Colonic mucosa (tissue), 4 donors: ENCODE data around the gene EIF2B5. TPM values are rescaled to one million over a fixed set of nuclear protein-coding genes. Genes with fewer than 3 reads are reported as not detected.
"Not testable (repeated sequence)": the region's sequence is repeated elsewhere in the genome, so short reads cannot be mapped to it uniquely, and the experiment has no call there.

Experiments used
- DNase-seq: peaks from one replicate; pipeline ENCODE4 v3.0.0-alpha.2; 2020
- H3K27ac ChIP-seq: fragments of 200-600 bp; one replicate; pipeline ENCODE4 v1.8.0; 2021
- H3K27me3 ChIP-seq: fragments of 200-600 bp; one replicate; pipeline ENCODE4 v1.8.0; 2021
- H3K36me3 ChIP-seq: fragments of 200-600 bp; one replicate; pipeline ENCODE4 v1.8.0; 2021
- H3K4me1 ChIP-seq: fragments of 200-600 bp; one replicate; pipeline ENCODE4 v1.8.0; 2021; ENCODE audit warnings: mild to moderate bottlenecking
- H3K4me3 ChIP-seq: fragments of 200-600 bp; one replicate; pipeline ENCODE4 v1.8.0; 2021
- H3K9ac ChIP-seq, 2 donors: one replicate each; pipeline ENCODE4 v1.7.0; 2013; ENCODE audit warnings: control low read depth in 2 of 2, low read depth in 2 of 2, low read length in 2 of 2
- H3K9me3 ChIP-seq: fragments of 200-600 bp; one replicate; pipeline ENCODE4 v1.8.0; 2021
- intact Hi-C: fragments of 100-400 bp; cut with DNase I; formaldehyde crosslinking; loops from one replicate; pipeline ENCODE4 v1.14.1; 2022
- total RNA-seq, 2 donors: library from RNA; stranded (reverse); fragmentation: NEBNext Ultra II Directional in 1 of 2; extraction: Animal tissue kit (Norgen Biotek cat#: 25700) in 1 of 2; gene quantifications; one replicate each; pipeline ENCODE4 v1.2.1, GENCODE V29; 2021
- TF ChIP-seq, protein P1 (sequence below): fragments of 200-600 bp; IDR thresholded peaks from one replicate; pipeline ENCODE4 v1.8.0; 2022; ENCODE audit warnings: antibody characterized with exemption, mild to moderate bottlenecking
- donor health status: healthy.
- donor health status: DM: no; HTN: no; CAD: no.
- donor health status: DM: no; HTN: no; CAD: no.

Gene EIF2B5
- total RNA-seq, 2 donors from 2014 or later: 36.0 to 58.3 TPM

DNA sequence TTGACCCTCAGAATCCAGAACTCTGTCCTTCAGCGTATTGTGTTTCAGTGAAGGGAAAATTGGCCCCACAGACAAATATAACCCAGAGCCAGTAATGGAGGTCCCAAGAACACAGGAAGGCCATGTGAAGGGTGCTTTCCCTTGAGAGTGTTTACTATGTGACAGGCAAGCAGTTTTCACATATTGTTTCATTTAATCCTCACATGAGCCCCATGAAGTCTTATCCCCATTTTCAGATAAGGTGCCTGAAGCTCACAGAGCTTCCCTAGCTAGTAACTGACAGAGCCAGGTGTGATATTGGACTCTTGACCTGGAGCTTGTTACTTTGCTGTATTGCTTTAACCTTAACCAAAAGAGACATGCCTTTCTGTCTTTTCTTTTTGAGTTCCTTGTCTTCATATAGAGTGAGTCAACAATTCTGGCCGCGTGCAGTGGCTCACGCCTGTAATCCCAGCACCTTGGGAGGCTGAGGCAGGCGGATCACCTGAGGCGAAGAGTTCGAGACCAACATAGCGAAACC is 10.7 kb downstream of the EIF2B5 start:
- Histone ChIP-seq H3K27me3 (no peaks in the 10 kb centered on the region), H3K27ac (no peak overlapping the region), H3K9me3 (no peaks in the 10 kb centered on the region), H3K4me3 (no peak overlapping the region), H3K9ac (no peak overlapping the region), H3K4me1 (no peaks in the 10 kb centered on the region), H3K36me3 (peaks cover 11% of the 10 kb centered on the region)
- intact Hi-C loops: no loop called here
- DNase-seq: no peak
- TF ChIP-seq, protein P1, sequence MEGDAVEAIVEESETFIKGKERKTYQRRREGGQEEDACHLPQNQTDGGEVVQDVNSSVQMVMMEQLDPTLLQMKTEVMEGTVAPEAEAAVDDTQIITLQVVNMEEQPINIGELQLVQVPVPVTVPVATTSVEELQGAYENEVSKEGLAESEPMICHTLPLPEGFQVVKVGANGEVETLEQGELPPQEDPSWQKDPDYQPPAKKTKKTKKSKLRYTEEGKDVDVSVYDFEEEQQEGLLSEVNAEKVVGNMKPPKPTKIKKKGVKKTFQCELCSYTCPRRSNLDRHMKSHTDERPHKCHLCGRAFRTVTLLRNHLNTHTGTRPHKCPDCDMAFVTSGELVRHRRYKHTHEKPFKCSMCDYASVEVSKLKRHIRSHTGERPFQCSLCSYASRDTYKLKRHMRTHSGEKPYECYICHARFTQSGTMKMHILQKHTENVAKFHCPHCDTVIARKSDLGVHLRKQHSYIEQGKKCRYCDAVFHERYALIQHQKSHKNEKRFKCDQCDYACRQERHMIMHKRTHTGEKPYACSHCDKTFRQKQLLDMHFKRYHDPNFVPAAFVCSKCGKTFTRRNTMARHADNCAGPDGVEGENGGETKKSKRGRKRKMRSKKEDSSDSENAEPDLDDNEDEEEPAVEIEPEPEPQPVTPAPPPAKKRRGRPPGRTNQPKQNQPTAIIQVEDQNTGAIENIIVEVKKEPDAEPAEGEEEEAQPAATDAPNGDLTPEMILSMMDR: no peak

DNA sequence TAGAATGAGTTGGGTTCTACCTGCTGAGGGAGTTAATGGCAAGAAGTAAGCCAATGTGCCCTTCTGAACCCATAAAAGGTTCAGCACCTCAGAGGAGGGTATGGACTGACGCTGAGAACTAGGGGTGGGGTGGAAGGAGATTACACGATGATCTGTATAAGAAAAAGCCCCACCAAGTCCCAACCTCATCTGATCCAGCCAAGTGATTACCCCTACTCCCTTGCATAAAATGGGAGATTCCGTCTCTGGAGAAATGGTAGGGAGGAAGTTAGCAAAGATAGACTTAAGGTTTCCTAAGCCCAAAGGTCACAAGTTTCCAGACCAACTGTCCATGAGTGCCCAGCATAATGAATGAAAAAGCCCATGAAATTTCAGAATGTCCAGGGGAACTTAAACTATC is 12.9 kb downstream of the EIF2B5 start:
- TF ChIP-seq, protein P1: no peak
- intact Hi-C loops: no loop called here
- Histone ChIP-seq H3K4me3 (no peak overlapping the region), H3K4me1 (no peaks in the 10 kb centered on the region), H3K9ac (no peak overlapping the region), H3K27me3 (no peaks in the 10 kb centered on the region), H3K36me3 (peaks cover 5% of the 10 kb centered on the region), H3K27ac (no peak overlapping the region), H3K9me3 (no peaks in the 10 kb centered on the region)
- DNase-seq: no peak

DNA sequence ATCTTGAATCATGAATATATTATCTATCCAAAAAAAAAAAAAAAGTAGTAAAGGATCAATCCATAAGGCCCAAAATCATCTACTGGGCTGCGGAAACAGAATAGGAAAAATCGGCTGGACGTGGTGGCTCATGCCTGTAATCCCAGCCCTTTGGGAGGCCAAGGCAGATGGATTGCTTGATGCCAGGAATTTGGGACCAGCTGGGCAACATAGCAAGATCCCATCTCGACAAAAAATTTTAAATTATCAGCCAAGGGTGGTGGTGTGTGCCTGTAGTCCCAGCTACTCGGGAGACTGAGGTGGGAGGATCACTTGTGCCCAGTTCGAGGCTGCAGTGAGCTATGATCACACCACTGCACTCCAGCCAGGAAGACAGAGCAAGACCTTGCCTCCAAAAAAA is 14.0 kb downstream of the EIF2B5 start:
- DNase-seq: no peak
- Histone ChIP-seq H3K9ac (no peak overlapping the region), H3K27me3 (no peaks in the 10 kb centered on the region), H3K9me3 (no peaks in the 10 kb centered on the region), H3K4me3 (no peak overlapping the region), H3K4me1 (no peaks in the 10 kb centered on the region), H3K36me3 (no peaks in the 10 kb centered on the region), H3K27ac (no peak overlapping the region)
- TF ChIP-seq, protein P1: no peak
- intact Hi-C loops: no loop called here

DNA sequence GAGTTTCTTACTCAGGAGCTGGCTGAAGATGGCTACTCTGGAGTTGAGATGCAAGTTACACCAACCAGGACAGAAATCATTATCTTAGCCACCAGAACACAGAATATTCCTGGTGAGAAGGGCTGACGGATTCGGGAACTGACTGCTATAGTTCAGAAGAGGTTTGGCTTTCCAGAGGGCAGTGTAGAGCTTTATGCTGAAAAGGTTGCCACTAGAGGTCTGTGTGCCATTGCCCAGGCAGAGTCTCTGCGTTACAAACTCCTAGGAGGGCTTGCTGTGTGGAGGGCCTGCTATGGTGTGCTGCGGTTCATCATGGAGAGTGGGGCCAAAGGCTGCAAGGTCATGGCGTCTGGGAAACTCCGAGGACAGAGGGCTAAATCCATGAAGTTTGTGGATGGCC is 14.6 kb downstream of the EIF2B5 start:
- H3K4me3 ChIP-seq, H3K9me3 ChIP-seq, H3K4me1 ChIP-seq, H3K36me3 ChIP-seq, H3K27me3 ChIP-seq, DNase-seq, H3K27ac ChIP-seq, H3K9ac ChIP-seq: not testable (repeated sequence)
- intact Hi-C loops: loop anchor here (10.0 kb wide), 1 partner anchor 255 kb away; no protein-coding TSS in a partner anchor

DNA sequence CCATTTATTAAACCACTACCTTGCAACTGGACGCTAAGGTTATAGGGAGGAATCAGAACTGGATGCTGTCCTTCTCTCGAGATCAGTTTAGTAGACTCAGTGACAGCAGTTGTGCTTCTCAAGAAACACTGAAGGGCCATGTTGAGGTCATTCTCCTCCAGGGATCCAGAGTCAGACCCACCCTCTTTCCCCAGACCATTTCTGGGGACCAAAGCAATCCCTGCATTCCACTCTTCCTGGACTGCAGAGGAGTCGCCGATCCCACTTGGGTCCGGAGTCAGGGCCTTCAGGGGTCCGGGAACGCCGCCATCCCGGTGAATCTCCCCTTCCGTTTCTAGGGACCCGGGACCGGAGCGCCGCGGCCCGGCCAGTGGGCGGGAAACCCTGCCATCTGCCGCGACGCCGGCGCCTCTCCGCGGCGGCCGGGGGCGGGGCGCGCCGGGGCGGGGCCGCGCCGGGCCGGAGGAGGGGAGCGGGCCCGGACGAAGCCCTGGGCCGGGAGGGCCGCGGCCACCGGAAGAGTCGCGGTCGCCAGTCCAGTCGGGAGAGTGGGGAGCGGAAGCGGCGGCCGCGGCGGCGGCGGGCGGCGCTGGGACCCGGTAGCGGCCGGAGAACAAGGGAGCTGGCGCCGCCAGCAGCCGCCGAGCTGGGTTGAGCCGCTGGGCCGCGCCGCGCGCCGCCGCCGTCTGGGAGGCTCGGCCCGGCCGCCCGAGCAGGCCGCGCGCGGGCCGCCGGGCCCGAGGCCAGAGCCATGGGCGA is 19.9 kb downstream of the EIF2B5 start, which contains the start of gene DVL3:
TSS of gene DVL3 (plus strand) at position 493 of the 759 bp plus-strand sequence. CDS start at position 752, 259 bp downstream.
- intact Hi-C loops: loop anchor here (10.0 kb wide), 1 partner anchor 260 kb away; no protein-coding TSS in a partner anchor

More for the DNA sequence above, 19.9 kb downstream of the EIF2B5 start, which contains the start of gene DVL3:
- H3K4me1 ChIP-seq: peaks cover 9% of the 10 kb centered on the region
- peak within 1 kb of the TSS; percentile 88 for H3K27ac ChIP-seq
- H3K36me3 ChIP-seq: no peaks in the 10 kb centered on the region
- TF ChIP-seq, protein P1: no peak
- H3K9ac ChIP-seq: peak within 1 kb of the TSS; percentile 90
- DNase-seq: peak; percentile 61
- peak within 1 kb of the TSS; percentile 88 for H3K4me3 ChIP-seq
- H3K9me3 ChIP-seq: no peaks in the 10 kb centered on the region
- H3K27me3 ChIP-seq: no peaks in the 10 kb centered on the region
